PC-3 (cell line): Measurements from ENCODE around the gene MYO3B.
"Not testable (repeated sequence)": the region's sequence is repeated elsewhere in the genome, so short reads cannot be mapped to it uniquely, and the experiment has no call there.

ENCODE experiments used
- CTCF ChIP-seq: fragments of 300-600 bp; sonication (generic); conservative IDR thresholded peaks from 2 replicates; pipeline ENCODE4 v1.5.1; 2017; ENCODE audit warnings: antibody characterized with exemption, low read depth, mild to moderate bottlenecking, low read length
- EZH2 ChIP-seq: fragments of 300-600 bp; sonication (generic); IDR thresholded peaks from one replicate; pipeline ENCODE4 v1.6.1; 2017; ENCODE audit warnings: antibody characterized with exemption, mild to moderate bottlenecking, low read length; ENCODE audit not compliant: unreplicated experiment
- EZH2phosphoT487 ChIP-seq: fragments of 300-600 bp; sonication (generic); IDR thresholded peaks from 2 replicates; pipeline ENCODE4 v1.6.1; 2018; ENCODE audit warnings: mild to moderate bottlenecking, antibody characterized with exemption, low read length, borderline replicate concordance

- TF ChIP-seq EZH2phosphoT487, CTCF, EZH2: not testable (repeated sequence)
Measured at GRCh38 chr2:170551899-170552298, 374.0 kb downstream of the MYO3B start.
